ENCODE measurements around the gene ASB18. TPM values are rescaled to one million over a fixed set of nuclear protein-coding genes. Genes with fewer than 3 reads are reported as not detected.

The ASB18 gene
- polyA plus RNA-seq, 2 donors, result not detected

DNA sequence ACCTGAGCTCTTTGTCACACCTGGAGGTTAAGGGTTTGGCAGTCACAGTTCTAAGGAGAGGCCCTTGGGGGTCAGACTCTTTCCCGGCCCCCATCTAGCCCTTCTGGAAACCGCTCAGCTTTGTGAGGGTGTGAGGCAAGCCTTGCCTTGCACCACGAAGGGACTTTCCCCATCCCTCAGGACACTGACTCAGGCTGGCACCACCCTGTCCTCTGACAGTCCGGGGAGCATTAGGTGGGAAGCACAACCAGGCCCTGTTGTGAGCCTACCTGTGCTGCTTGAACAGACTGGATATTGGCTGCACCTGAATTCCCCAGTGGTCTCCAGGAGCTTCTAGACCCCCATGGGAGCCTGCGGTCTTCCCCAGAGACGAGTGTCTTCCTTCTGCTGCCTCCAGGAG is 49.0 kb downstream of the ASB18 start:
- no peak overlapping the region for H3K4me3 ChIP-seq (ENCODE audit: low read depth in 1 of 2, low read length in 2 of 2)
- H3K27me3 ChIP-seq (ENCODE audit: control insufficient read depth in 1 of 2, insufficient read depth in 2 of 2, low read length in 2 of 2), result no peaks in the 10 kb centered on the region
- no peak overlapping the region for H3K27ac ChIP-seq (ENCODE audit: low read depth in 2 of 2, low read length in 1 of 2)
- H3K36me3 ChIP-seq (ENCODE audit: control insufficient read depth in 2 of 2, insufficient read depth in 2 of 2, low read length in 1 of 2), result no peaks in the 10 kb centered on the region
- 59 to 62% methylated on average over 6 of the region's 6 CpGs for WGBS, 2 donors
- peaks cover 0 to 5% of the 10 kb centered on the region in 2 donors for H3K9me3 ChIP-seq (ENCODE audit: control insufficient read depth in 2 of 2, insufficient read depth in 1 of 2, low read depth in 1 of 2, low read length in 1 of 2)
- H3K4me1 ChIP-seq (ENCODE audit: control insufficient read depth in 2 of 2, insufficient read depth in 2 of 2, low read length in 1 of 2), result no peaks in the 10 kb centered on the region

DNA sequence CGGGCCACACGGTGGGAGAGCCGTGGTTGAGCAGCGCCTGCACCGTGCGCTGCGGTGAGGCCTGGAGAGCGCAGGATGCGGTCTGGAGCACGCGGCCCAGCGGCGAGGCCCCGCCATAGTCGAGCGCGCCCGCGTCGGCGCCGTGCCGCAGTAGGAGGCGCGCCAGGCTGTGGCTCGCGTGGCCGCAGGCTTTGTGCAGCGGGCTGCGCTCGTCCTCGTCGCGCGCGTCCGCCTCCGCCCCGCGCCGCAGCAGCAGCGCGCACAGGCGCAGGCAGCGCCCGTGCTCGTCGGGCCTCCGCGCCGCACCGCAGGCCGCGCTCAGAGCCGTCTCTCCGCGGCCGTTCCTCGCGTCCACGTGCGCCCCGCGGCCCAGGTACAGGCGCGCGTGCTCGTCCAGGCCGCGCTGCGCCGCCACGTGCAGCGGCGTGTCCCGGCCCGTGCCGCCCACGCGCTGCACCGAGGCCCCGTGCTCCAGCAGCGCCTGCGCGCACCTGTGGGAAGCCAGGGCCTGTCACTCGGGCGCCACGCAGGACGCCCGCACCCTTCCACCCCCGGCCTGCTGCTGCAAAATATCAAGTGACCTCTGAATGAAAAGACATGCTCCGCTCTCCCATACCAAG is 49.7 kb downstream of the ASB18 start:
- Histone ChIP-seq H3K4me3 (ENCODE audit: low read depth in 1 of 2, low read length in 2 of 2) (no peak overlapping the region), H3K36me3 (ENCODE audit: control insufficient read depth in 2 of 2, insufficient read depth in 2 of 2, low read length in 1 of 2) (no peaks in the 10 kb centered on the region), H3K27me3 (ENCODE audit: control insufficient read depth in 1 of 2, insufficient read depth in 2 of 2, low read length in 2 of 2) (no peaks in the 10 kb centered on the region), H3K27ac (ENCODE audit: low read depth in 2 of 2, low read length in 1 of 2) (no peak overlapping the region), H3K4me1 (ENCODE audit: control insufficient read depth in 2 of 2, insufficient read depth in 2 of 2, low read length in 1 of 2) (no peaks in the 10 kb centered on the region), H3K9me3 (ENCODE audit: control insufficient read depth in 2 of 2, insufficient read depth in 1 of 2, low read depth in 1 of 2, low read length in 1 of 2) (peaks cover 0 to 5% of the 10 kb centered on the region in 2 donors)
- 42 to 45% methylated on average over 69 to 92 of the region's 92 CpGs for WGBS, 2 donors

DNA sequence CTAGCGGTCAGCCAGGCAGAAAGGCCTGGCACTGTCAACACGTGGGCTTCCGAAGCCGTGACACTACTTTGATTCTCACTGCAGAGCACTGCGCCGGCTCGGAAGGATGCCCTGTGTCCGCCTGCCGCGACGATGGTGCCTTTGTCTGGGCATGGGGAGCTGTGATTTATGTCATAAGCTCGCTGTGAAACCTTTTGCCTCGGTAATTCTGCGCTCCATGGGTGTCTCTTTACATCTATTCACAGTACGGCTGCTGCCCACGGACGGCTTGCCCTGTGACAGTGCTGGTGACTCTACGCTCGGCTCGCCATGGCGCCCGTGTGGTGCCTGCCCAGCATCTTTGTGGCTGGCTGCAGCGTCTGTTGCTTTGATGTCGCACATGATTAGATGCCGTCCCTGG is 52.9 kb downstream of the ASB18 start:
- no peak overlapping the region for H3K4me3 ChIP-seq (ENCODE audit: low read depth in 1 of 2, low read length in 2 of 2)
- no peaks in the 10 kb centered on the region for H3K36me3 ChIP-seq (ENCODE audit: control insufficient read depth in 2 of 2, insufficient read depth in 2 of 2, low read length in 1 of 2)
- H3K9me3 ChIP-seq (ENCODE audit: control insufficient read depth in 2 of 2, insufficient read depth in 1 of 2, low read depth in 1 of 2, low read length in 1 of 2), result peaks cover 0 to 9% of the 10 kb centered on the region in 2 donors
- H3K27me3 ChIP-seq (ENCODE audit: control insufficient read depth in 1 of 2, insufficient read depth in 2 of 2, low read length in 2 of 2), result no peaks in the 10 kb centered on the region
- H3K4me1 ChIP-seq (ENCODE audit: control insufficient read depth in 2 of 2, insufficient read depth in 2 of 2, low read length in 1 of 2), result no peaks in the 10 kb centered on the region
- 89 to 90% methylated on average over 25 of the region's 25 CpGs for WGBS, 2 donors
- no peak overlapping the region for H3K27ac ChIP-seq (ENCODE audit: low read depth in 2 of 2, low read length in 1 of 2)

DNA sequence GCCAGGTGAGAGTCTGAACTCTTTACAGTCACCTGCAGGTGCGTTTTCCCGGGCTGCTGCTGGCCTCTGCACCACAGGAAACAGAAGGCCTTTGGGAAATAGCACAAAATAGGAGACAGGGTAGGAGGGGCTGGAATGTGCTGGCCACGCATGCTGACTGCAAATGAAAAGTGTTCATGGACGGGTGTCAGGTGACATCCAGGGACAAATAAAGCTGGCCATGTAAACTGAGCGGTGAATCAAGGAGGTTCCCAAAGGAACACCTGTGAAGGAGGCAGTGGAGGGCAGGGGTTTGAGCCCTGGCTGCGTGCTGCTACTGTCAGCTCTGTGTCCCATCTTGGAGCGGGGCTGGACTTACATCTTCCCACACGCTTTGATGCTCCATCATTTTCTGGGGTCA is 53.7 kb downstream of the ASB18 start:
- Histone ChIP-seq H3K4me3 (ENCODE audit: low read depth in 1 of 2, low read length in 2 of 2) (no peak overlapping the region), H3K9me3 (ENCODE audit: control insufficient read depth in 2 of 2, insufficient read depth in 1 of 2, low read depth in 1 of 2, low read length in 1 of 2) (peaks cover 0 to 9% of the 10 kb centered on the region in 2 donors), H3K27ac (ENCODE audit: low read depth in 2 of 2, low read length in 1 of 2) (no peak overlapping the region), H3K4me1 (ENCODE audit: control insufficient read depth in 2 of 2, insufficient read depth in 2 of 2, low read length in 1 of 2) (no peaks in the 10 kb centered on the region), H3K36me3 (ENCODE audit: control insufficient read depth in 2 of 2, insufficient read depth in 2 of 2, low read length in 1 of 2) (no peaks in the 10 kb centered on the region), H3K27me3 (ENCODE audit: control insufficient read depth in 1 of 2, insufficient read depth in 2 of 2, low read length in 2 of 2) (no peaks in the 10 kb centered on the region)
- WGBS, 2 donors, result 61 to 72% methylated on average over 8 of the region's 8 CpGs

DNA sequence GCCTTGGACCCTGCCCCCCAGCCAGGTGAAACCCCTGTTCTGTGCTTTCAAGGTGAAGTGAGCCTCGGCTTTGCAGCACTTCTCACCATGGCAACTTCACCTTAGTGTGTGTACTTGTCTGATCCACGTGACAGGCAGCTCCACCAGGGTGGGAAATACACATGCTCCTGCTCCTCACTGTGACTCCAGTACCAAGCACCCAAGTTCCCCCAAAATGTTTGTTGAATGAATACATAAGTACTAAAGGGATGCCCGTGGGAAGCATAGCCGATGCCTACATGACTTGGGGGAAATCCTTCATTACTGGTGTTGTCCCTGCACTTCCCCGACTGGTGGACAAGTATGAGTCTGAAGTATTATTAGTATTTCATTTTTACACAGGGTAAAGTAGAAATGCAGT is 54.2 kb downstream of the ASB18 start:
- no peak overlapping the region for H3K4me3 ChIP-seq (ENCODE audit: low read depth in 1 of 2, low read length in 2 of 2)
- H3K36me3 ChIP-seq (ENCODE audit: control insufficient read depth in 2 of 2, insufficient read depth in 2 of 2, low read length in 1 of 2), result no peaks in the 10 kb centered on the region
- no peak overlapping the region for H3K27ac ChIP-seq (ENCODE audit: low read depth in 2 of 2, low read length in 1 of 2)
- no peaks in the 10 kb centered on the region for H3K27me3 ChIP-seq (ENCODE audit: control insufficient read depth in 1 of 2, insufficient read depth in 2 of 2, low read length in 2 of 2)
- 72 to 75% methylated on average over 5 of the region's 5 CpGs for WGBS, 2 donors
- peaks cover 0 to 12% of the 10 kb centered on the region in 2 donors for H3K9me3 ChIP-seq (ENCODE audit: control insufficient read depth in 2 of 2, insufficient read depth in 1 of 2, low read depth in 1 of 2, low read length in 1 of 2)
- no peaks in the 10 kb centered on the region for H3K4me1 ChIP-seq (ENCODE audit: control insufficient read depth in 2 of 2, insufficient read depth in 2 of 2, low read length in 1 of 2)

DNA sequence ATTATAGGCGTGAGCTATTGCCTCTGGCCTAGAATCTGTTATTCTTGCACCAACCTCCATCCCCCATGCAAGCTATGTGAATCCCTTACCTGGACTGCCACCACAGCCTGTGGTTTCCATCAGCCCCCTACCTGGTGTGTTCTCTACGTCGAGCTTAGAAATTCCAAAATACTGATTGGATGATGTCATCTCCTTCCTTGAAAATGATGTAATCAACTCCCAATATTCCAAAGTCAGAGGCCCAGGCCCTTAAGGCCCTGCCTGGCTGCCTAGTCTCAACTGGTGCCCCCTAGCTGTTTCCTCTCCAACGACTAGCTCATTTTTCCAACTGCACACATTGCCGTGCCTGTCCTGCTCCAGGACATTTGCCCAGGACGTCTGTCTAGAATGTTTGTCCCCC is 54.7 kb downstream of the ASB18 start:
- no peak overlapping the region for H3K27ac ChIP-seq (ENCODE audit: low read depth in 2 of 2, low read length in 1 of 2)
- H3K27me3 ChIP-seq (ENCODE audit: control insufficient read depth in 1 of 2, insufficient read depth in 2 of 2, low read length in 2 of 2), result peaks cover 0 to under 1% of the 10 kb centered on the region in 2 donors
- no peaks in the 10 kb centered on the region for H3K4me1 ChIP-seq (ENCODE audit: control insufficient read depth in 2 of 2, insufficient read depth in 2 of 2, low read length in 1 of 2)
- 68 to 69% methylated on average over 6 of the region's 6 CpGs for WGBS, 2 donors
- H3K4me3 ChIP-seq (ENCODE audit: low read depth in 1 of 2, low read length in 2 of 2), result no peak overlapping the region
- peaks cover 0 to 13% of the 10 kb centered on the region in 2 donors for H3K9me3 ChIP-seq (ENCODE audit: control insufficient read depth in 2 of 2, insufficient read depth in 1 of 2, low read depth in 1 of 2, low read length in 1 of 2)
- H3K36me3 ChIP-seq (ENCODE audit: control insufficient read depth in 2 of 2, insufficient read depth in 2 of 2, low read length in 1 of 2), result no peaks in the 10 kb centered on the region

DNA sequence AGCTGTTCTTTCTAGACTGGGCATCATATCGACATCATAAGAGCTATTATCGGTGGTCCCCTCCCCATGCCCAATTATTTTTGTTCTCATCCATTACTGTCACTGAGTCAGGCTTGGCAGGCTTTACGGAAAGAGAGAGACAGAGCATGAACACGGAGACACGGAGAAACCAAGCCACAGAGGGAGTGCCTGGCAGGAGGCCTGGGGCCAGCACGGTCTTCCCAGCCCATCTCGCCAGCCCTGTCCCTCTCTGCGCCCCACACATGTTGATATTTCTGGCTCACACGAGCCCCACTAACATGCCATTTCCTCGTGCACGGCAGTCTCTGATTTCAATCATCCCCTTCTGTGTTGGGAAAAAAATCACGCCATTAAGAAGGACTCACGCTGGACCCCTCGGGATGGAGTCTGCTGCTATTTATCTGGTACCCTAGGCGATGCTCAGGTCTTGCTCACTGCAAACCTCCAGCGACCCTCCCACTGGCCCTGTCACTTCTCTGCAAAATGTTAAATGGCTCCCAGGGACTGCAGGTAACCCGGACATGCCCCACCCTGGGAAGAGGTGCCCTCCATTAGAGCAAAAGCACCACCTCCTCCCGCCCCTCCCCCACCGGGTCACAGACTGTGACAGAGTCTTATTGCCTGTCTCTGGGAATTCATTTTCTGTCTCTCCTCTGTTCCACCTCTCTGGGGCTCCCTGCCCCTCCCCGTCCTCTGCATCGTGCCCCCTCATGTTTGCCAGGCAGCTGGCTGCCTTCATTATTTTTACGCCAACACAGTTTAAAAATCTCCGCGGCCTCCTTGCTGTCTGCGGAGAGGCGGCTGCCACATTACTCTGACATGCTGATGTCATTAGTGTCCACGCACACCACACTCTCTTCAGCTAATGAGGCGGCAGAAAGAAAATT is 55.9 kb downstream of the ASB18 start:
- no peak overlapping the region for H3K4me3 ChIP-seq (ENCODE audit: low read depth in 1 of 2, low read length in 2 of 2)
- H3K4me1 ChIP-seq (ENCODE audit: control insufficient read depth in 2 of 2, insufficient read depth in 2 of 2, low read length in 1 of 2), result no peaks in the 10 kb centered on the region
- H3K9me3 ChIP-seq (ENCODE audit: control insufficient read depth in 2 of 2, insufficient read depth in 1 of 2, low read depth in 1 of 2, low read length in 1 of 2), result peaks cover 0 to 10% of the 10 kb centered on the region in 2 donors
- H3K27ac ChIP-seq (ENCODE audit: low read depth in 2 of 2, low read length in 1 of 2), result no peak overlapping the region
- H3K27me3 ChIP-seq (ENCODE audit: control insufficient read depth in 1 of 2, insufficient read depth in 2 of 2, low read length in 2 of 2), result peaks cover 0 to 3% of the 10 kb centered on the region in 2 donors
- no peaks in the 10 kb centered on the region for H3K36me3 ChIP-seq (ENCODE audit: control insufficient read depth in 2 of 2, insufficient read depth in 2 of 2, low read length in 1 of 2)
- WGBS, 2 donors, result 73 to 75% methylated on average over 28 of the region's 28 CpGs

DNA sequence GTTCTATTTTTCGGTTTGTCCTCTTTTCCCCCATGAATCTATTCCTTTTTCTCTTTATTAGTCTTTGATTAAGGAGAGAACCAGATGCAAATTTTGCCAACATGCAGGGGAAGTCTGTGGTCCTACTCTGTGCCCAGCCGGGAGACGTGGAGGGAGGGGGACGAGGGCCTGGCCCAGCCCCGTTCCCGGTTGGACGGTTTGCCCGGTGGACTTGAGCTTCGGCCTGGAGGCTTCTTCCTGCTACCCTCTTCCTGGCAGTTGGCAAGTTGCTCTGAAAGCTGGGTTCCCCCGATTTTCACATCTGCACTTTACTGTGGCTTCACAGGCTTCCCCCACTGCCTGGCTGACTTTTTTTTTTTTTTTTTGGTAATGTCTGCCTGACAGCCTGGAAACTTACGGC is 56.7 kb downstream of the ASB18 start:
- Histone ChIP-seq H3K4me3 (ENCODE audit: low read depth in 1 of 2, low read length in 2 of 2) (no peak overlapping the region), H3K27ac (ENCODE audit: low read depth in 2 of 2, low read length in 1 of 2) (no peak overlapping the region), H3K4me1 (ENCODE audit: control insufficient read depth in 2 of 2, insufficient read depth in 2 of 2, low read length in 1 of 2) (no peaks in the 10 kb centered on the region), H3K9me3 (ENCODE audit: control insufficient read depth in 2 of 2, insufficient read depth in 1 of 2, low read depth in 1 of 2, low read length in 1 of 2) (peaks cover 0 to 10% of the 10 kb centered on the region in 2 donors), H3K36me3 (ENCODE audit: control insufficient read depth in 2 of 2, insufficient read depth in 2 of 2, low read length in 1 of 2) (no peaks in the 10 kb centered on the region), H3K27me3 (ENCODE audit: control insufficient read depth in 1 of 2, insufficient read depth in 2 of 2, low read length in 2 of 2) (peaks cover 0 to 3% of the 10 kb centered on the region in 2 donors)
- WGBS, 2 donors, result 84 to 85% methylated on average over 11 of the region's 11 CpGs

DNA sequence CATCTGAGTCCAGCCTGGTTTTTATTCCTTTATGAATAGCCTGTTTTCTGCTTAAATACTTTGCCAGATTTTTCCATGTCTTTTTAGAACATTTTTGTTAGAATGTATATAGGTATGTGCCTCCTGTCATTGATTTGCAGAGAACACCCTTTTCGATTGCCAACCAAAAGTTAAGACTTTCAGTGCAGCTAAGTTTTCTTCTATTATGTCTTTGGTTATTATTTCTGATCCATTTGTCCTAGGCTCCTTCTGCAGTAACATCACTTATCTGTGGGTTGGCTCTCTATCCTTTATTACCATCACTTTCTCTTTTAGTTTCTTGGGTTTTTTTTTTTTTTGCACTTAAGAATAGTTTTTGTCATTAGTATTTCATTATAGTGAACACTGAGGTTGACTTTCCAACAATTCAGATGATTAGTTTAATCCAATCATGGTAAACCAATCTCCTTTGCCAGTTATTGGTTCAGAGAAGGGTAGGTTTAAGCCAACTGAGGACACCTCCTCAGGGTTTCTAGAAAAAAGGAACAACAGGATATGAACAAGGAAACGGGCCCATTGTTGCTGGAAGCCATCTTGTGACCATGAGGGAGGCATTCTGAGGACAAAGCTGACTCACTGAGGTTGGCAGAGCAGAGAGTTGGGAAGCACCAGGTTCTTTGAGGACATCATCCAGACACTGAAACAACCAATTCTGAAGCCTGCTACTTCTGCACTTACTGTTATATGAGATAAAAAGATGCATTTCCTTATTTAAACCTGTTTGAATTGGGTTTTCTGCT is 58.1 kb downstream of the ASB18 start:
- Histone ChIP-seq H3K27me3 (ENCODE audit: control insufficient read depth in 1 of 2, insufficient read depth in 2 of 2, low read length in 2 of 2) (peaks cover 0 to 3% of the 10 kb centered on the region in 2 donors), H3K27ac (ENCODE audit: low read depth in 2 of 2, low read length in 1 of 2) (no peak overlapping the region), H3K4me1 (ENCODE audit: control insufficient read depth in 2 of 2, insufficient read depth in 2 of 2, low read length in 1 of 2) (no peaks in the 10 kb centered on the region), H3K9me3 (ENCODE audit: control insufficient read depth in 2 of 2, insufficient read depth in 1 of 2, low read depth in 1 of 2, low read length in 1 of 2) (peaks cover 0 to 10% of the 10 kb centered on the region in 2 donors), H3K4me3 (ENCODE audit: low read depth in 1 of 2, low read length in 2 of 2) (no peak overlapping the region), H3K36me3 (ENCODE audit: control insufficient read depth in 2 of 2, insufficient read depth in 2 of 2, low read length in 1 of 2) (no peaks in the 10 kb centered on the region)
- WGBS, 2 donors, result 74 to 79% methylated on average over 2 of the region's 2 CpGs

Measured in esophagus (tissue), 2 donors.